Suppressor macrophage (primary cell): ENCODE results near the gene HS1BP3.

Experiments
- DNase-seq, 4 experiments: peaks; one replicate each; pipeline ENCODE4 v3.0.0-alpha.2; 2020 to 2022

The HS1BP3 gene

DNA sequence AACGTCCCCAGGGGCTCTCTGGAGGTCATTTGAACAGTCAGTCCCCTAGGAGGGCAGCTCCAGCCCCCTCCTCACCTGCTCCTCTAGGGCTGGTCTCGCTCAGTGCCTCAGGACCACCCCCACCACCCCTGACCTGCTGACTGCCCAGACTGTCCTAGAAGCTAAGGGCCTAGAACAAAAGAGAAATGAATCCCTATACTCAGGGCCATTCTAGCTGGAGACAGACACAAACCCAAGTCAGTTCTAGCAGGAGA lies 83.0 kb downstream of the HS1BP3 start:
- DNase-seq, result no peak
